ENCODE data around the gene IREB2. TPM values are rescaled to one million over a fixed set of nuclear protein-coding genes. Genes with fewer than 3 reads are reported as not detected.

IREB2 gene
- total and polyA plus RNA-seq, 2 experiments from 2014 or later, result 23.4 to 68.4 TPM

GRCh38 chr15:78389322-78389721 is 48.7 kb upstream of the IREB2 start:
- Mint-ChIP-seq H3K9me3 (no peaks in the 10 kb centered on the region; the same call in 2 of the 3 replicates), H3K36me3 (ENCODE audit: low read depth) (no peaks in the 10 kb centered on the region), H3K27ac (peak overlapping the region; percentile 25; the same call in 1 of the 2 replicates), H3K4me1 (peaks cover 48% of the 10 kb centered on the region), H3K4me3 (no peak overlapping the region), H3K27me3 (ENCODE audit: insufficient read depth, low read depth, poor library complexity) (peaks cover 8% of the 10 kb centered on the region)
- Histone ChIP-seq H3K27ac (ENCODE audit: low read depth) (no peak overlapping the region), H3K79me2 (replicated peaks; ENCODE audit: insufficient read depth) (no peaks in the 10 kb centered on the region), H3K27me3 (ENCODE audit: insufficient read depth) (no peaks in the 10 kb centered on the region), H2AFZ (peak overlapping the region; percentile 92), H3F3A (replicated peaks; ENCODE audit: low read depth) (no peaks in the 10 kb centered on the region), H3K4me1 (ENCODE audit: insufficient read depth) (peaks cover 25% of the 10 kb centered on the region), H3K4me3 (no peak overlapping the region), H3K36me3 (ENCODE audit: insufficient read depth) (no peaks in the 10 kb centered on the region), H3K9me2 (ENCODE audit: insufficient read depth) (no peaks in the 10 kb centered on the region), H4K20me1 (replicated peaks; ENCODE audit: insufficient read depth) (no peaks in the 10 kb centered on the region), H3K4me2 (0 out of 2 replicates have a peak overlapping the region, but pooled peaks have one; percentile 11)
- ATAC-seq (no peak), DNase-seq (ENCODE audit: low spot score) (no peak)
- TF ChIP-seq ETS1 (IDR thresholded peaks at IDR 0.05) (no peak), ZNF331 (CRISPR knock-in tag; IDR thresholded peaks at IDR 0.05; ENCODE audit: low read depth) (no peak), ZNF114 (CRISPR knock-in tag; IDR thresholded peaks at IDR 0.05) (no peak), ZNF462 (CRISPR knock-in tag; IDR thresholded peaks at IDR 0.05) (no peak), STAT1 (IDR thresholded peaks at IDR 0.05; ENCODE audit: unreplicated experiment) (no peak), CTCF (conservative IDR thresholded peaks at IDR 0.05; ENCODE audit: low read depth in 2 of 2) (no peak), REST (IDR thresholded peaks at IDR 0.05; ENCODE audit: unreplicated experiment) (no peak), EZH2 (IDR thresholded peaks at IDR 0.05; ENCODE audit: low read depth, unreplicated experiment) (no peak), CREB1 (CRISPR knock-in tag; IDR thresholded peaks at IDR 0.05; ENCODE audit: low read depth) (no peak), NANOG (IDR thresholded peaks at IDR 0.05; ENCODE audit: borderline replicate concordance) (no peak), POLR2AphosphoS5 (IDR thresholded peaks at IDR 0.05; ENCODE audit: low read depth) (no peak), JUNB (IDR thresholded peaks at IDR 0.05; ENCODE audit: unreplicated experiment) (no peak), EZH2phosphoT487 (IDR thresholded peaks at IDR 0.05; ENCODE audit: unreplicated experiment) (no peak)

All from GM23338 (cell line).